ENCODE measurements around the gene TEKT1. TPM values are rescaled to one million over a fixed set of nuclear protein-coding genes. Genes with fewer than 3 reads are reported as not detected.
A peak's percentile ranks its signal among the peaks of the same experiment; 100 is the strongest.
"Not testable (repeated sequence)": the region's sequence is repeated elsewhere in the genome, so short reads cannot be mapped to it uniquely, and the experiment has no call there.

TEKT1 gene
- total RNA-seq, 2 experiments from 2014 or later: not detected

- Mint-ChIP-seq H3K9me3 (no peaks in the 10 kb centered on the region), H3K4me1 (ENCODE audit: low read depth) (no peaks in the 10 kb centered on the region), H3K4me3 (no peak overlapping the region), H3K36me3 (no peaks in the 10 kb centered on the region), H3K27ac (no peak overlapping the region), H3K27me3 (peaks cover 13% of the 10 kb centered on the region)
- intact Hi-C loops (cut with micrococcal nuclease): no loop called here
- CTCF ChIA-PET: interaction anchor here (1.2 to 2.6 kb wide), 2 partner anchors 11 to 16 kb away, joined by 3 to 15 read pairs; no protein-coding TSS in a partner anchor
- POLR2A ChIA-PET: no interaction called here
- no peak for DNase-seq
Measured at GRCh38 chr17:6853764-6854442, 22.4 kb upstream of the TEKT1 start.

- H3K9me3 Mint-ChIP-seq; DNase-seq; H3K4me3 Mint-ChIP-seq; H3K4me1 Mint-ChIP-seq (ENCODE audit: low read depth); H3K27ac Mint-ChIP-seq; H3K36me3 Mint-ChIP-seq; CTCF ChIA-PET: not testable (repeated sequence)
- POLR2A ChIA-PET: interaction anchor here (0.6 kb wide), 1 partner anchor 18 kb away, joined by 3 read pairs; no protein-coding TSS in a partner anchor
- peaks cover 27% of the 10 kb centered on the region for H3K27me3 Mint-ChIP-seq
- intact Hi-C loops (cut with micrococcal nuclease): loop anchor here (10.0 kb wide), 1 partner anchor 46 kb away; no protein-coding TSS in a partner anchor
Measured at GRCh38 chr17:6848545-6849179, 17.1 kb upstream of the TEKT1 start.

- peaks cover 31% of the 10 kb centered on the region for H3K27me3 Mint-ChIP-seq
- H3K4me3 Mint-ChIP-seq; DNase-seq; H3K36me3 Mint-ChIP-seq; CTCF ChIA-PET; H3K4me1 Mint-ChIP-seq (ENCODE audit: low read depth); POLR2A ChIA-PET; H3K27ac Mint-ChIP-seq; H3K9me3 Mint-ChIP-seq: not testable (repeated sequence)
- intact Hi-C loops (cut with micrococcal nuclease): loop anchor here (10.0 kb wide), 1 partner anchor 49 kb away; no protein-coding TSS in a partner anchor
Measured at GRCh38 chr17:6846138-6846537, 14.6 kb upstream of the TEKT1 start.

- CTCF ChIA-PET: interaction anchor here (0.8 to 3.3 kb wide), 15 partner anchors 8 to 178 kb away, joined by 3 to 43 read pairs (median 8); partner anchors contain the start of gene TEKT1
- H3K4me1 Mint-ChIP-seq (ENCODE audit: low read depth); DNase-seq; H3K27ac Mint-ChIP-seq; POLR2A ChIA-PET; H3K9me3 Mint-ChIP-seq; H3K4me3 Mint-ChIP-seq; H3K36me3 Mint-ChIP-seq: not testable (repeated sequence)
- intact Hi-C loops (cut with micrococcal nuclease): loop anchor here (10.0 kb wide), 1 partner anchor 50 kb away; no protein-coding TSS in a partner anchor
- H3K27me3 Mint-ChIP-seq: peaks cover 27% of the 10 kb centered on the region
Measured at GRCh38 chr17:6844406-6844805, 12.9 kb upstream of the TEKT1 start.

GRCh38 chr17:6843241-6843880, 11.8 kb upstream of the TEKT1 start:
- H3K4me3 Mint-ChIP-seq: no peak overlapping the region
- H3K4me1 Mint-ChIP-seq (ENCODE audit: low read depth): no peaks in the 10 kb centered on the region
- H3K27me3 Mint-ChIP-seq: peaks cover 30% of the 10 kb centered on the region
- intact Hi-C loops (cut with micrococcal nuclease): loop anchor here (1.0 to 10.0 kb wide), 4 partner anchors 51 to 177 kb away; no protein-coding TSS in a partner anchor
- DNase-seq: no peak
- no peak overlapping the region for H3K27ac Mint-ChIP-seq
- H3K36me3 Mint-ChIP-seq: no peaks in the 10 kb centered on the region
- ChIA-PET POLR2A (no interaction called here), CTCF (interaction anchor here (0.8 to 3.3 kb wide), 36 partner anchors 10 to 232 kb away, joined by 3 to 43 read pairs (median 4); partner anchors contain the start of genes TEKT1 and XAF1)
- no peaks in the 10 kb centered on the region for H3K9me3 Mint-ChIP-seq

GRCh38 chr17:6841769-6842168, 10.2 kb upstream of the TEKT1 start:
- DNase-seq; H3K36me3 Mint-ChIP-seq; H3K27ac Mint-ChIP-seq; H3K9me3 Mint-ChIP-seq; H3K4me1 Mint-ChIP-seq (ENCODE audit: low read depth); H3K4me3 Mint-ChIP-seq; POLR2A ChIA-PET: not testable (repeated sequence)
- CTCF ChIA-PET: interaction anchor here (1.1 to 3.3 kb wide), 5 partner anchors 14 to 172 kb away, joined by 3 to 43 read pairs (median 8); no protein-coding TSS in a partner anchor
- H3K27me3 Mint-ChIP-seq: peaks cover 31% of the 10 kb centered on the region
- intact Hi-C loops (cut with micrococcal nuclease): loop anchor here (2.0 to 10.0 kb wide), 3 partner anchors 53 to 175 kb away; no protein-coding TSS in a partner anchor

GRCh38 chr17:6830383-6830986, 1.0 kb downstream of the TEKT1 start:
- intact Hi-C loops (cut with micrococcal nuclease): no loop called here
- H3K27ac Mint-ChIP-seq: no peak overlapping the region
- H3K4me1 Mint-ChIP-seq (ENCODE audit: low read depth): peaks cover 13% of the 10 kb centered on the region
- H3K36me3 Mint-ChIP-seq: no peaks in the 10 kb centered on the region
- H3K4me3 Mint-ChIP-seq: no peak overlapping the region
- peaks cover 32% of the 10 kb centered on the region for H3K27me3 Mint-ChIP-seq
- POLR2A ChIA-PET: no interaction called here
- CTCF ChIA-PET: interaction anchor here (3.6 kb wide), 1 partner anchor 13 kb away, joined by 17 read pairs; no protein-coding TSS in a partner anchor
- no peak for DNase-seq
- H3K9me3 Mint-ChIP-seq: no peaks in the 10 kb centered on the region

- ChIA-PET POLR2A (no interaction called here), CTCF (no interaction called here)
- Mint-ChIP-seq H3K27me3 (peaks cover 9% of the 10 kb centered on the region), H3K36me3 (no peaks in the 10 kb centered on the region), H3K4me1 (ENCODE audit: low read depth) (no peaks in the 10 kb centered on the region), H3K27ac (no peak overlapping the region), H3K4me3 (no peak overlapping the region), H3K9me3 (no peaks in the 10 kb centered on the region)
- no peak for DNase-seq
- intact Hi-C loops (cut with micrococcal nuclease): no loop called here
Measured at GRCh38 chr17:6823011-6823442, 8.5 kb downstream of the TEKT1 start.

- H3K4me3 Mint-ChIP-seq: no peak overlapping the region
- no peaks in the 10 kb centered on the region for H3K4me1 Mint-ChIP-seq (ENCODE audit: low read depth)
- ChIA-PET CTCF (no interaction called here), POLR2A (no interaction called here)
- no peaks in the 10 kb centered on the region for H3K36me3 Mint-ChIP-seq
- DNase-seq: no peak
- intact Hi-C loops (cut with micrococcal nuclease): no loop called here
- H3K9me3 Mint-ChIP-seq: no peaks in the 10 kb centered on the region
- H3K27me3 Mint-ChIP-seq: peaks cover 7% of the 10 kb centered on the region
- no peak overlapping the region for H3K27ac Mint-ChIP-seq
Measured at GRCh38 chr17:6818938-6819337, 12.6 kb downstream of the TEKT1 start.

GRCh38 chr17:6816368-6816767, 15.2 kb downstream of the TEKT1 start:
- intact Hi-C loops (cut with micrococcal nuclease); CTCF ChIA-PET; DNase-seq; POLR2A ChIA-PET; H3K4me3 Mint-ChIP-seq; H3K9me3 Mint-ChIP-seq; H3K4me1 Mint-ChIP-seq (ENCODE audit: low read depth); H3K36me3 Mint-ChIP-seq; H3K27ac Mint-ChIP-seq: not testable (repeated sequence)
- peaks cover 11% of the 10 kb centered on the region for H3K27me3 Mint-ChIP-seq

- POLR2A ChIA-PET: no interaction called here
- DNase-seq: peak; percentile 11
- no peaks in the 10 kb centered on the region for H3K4me1 Mint-ChIP-seq (ENCODE audit: low read depth)
- H3K36me3 Mint-ChIP-seq: no peaks in the 10 kb centered on the region
- CTCF ChIA-PET: no interaction called here
- intact Hi-C loops (cut with micrococcal nuclease): no loop called here
- peaks cover 13% of the 10 kb centered on the region for H3K27me3 Mint-ChIP-seq
- H3K4me3 Mint-ChIP-seq: no peak overlapping the region
- H3K27ac Mint-ChIP-seq: no peak overlapping the region
- no peaks in the 10 kb centered on the region for H3K9me3 Mint-ChIP-seq
Measured at GRCh38 chr17:6815775-6816174, 15.8 kb downstream of the TEKT1 start.

GRCh38 chr17:6812295-6812694, 19.2 kb downstream of the TEKT1 start:
- Mint-ChIP-seq H3K36me3 (no peaks in the 10 kb centered on the region), H3K27me3 (peaks cover 13% of the 10 kb centered on the region), H3K4me1 (ENCODE audit: low read depth) (no peaks in the 10 kb centered on the region), H3K27ac (no peak overlapping the region), H3K4me3 (no peak overlapping the region), H3K9me3 (no peaks in the 10 kb centered on the region)
- DNase-seq: no peak
- ChIA-PET POLR2A (no interaction called here), CTCF (interaction anchor here (0.6 kb wide), 1 partner anchor 32 kb away, joined by 3 read pairs; no protein-coding TSS in a partner anchor)
- intact Hi-C loops (cut with micrococcal nuclease): no loop called here

Measured in activated CD4-positive, alpha-beta memory T cell treated with anti-CD3 and anti-CD28 coated beads for 36 hours (primary cell).